DND-41 (cell line): ENCODE data around the gene STAT5B.

Experiments
- EZH2 ChIP-seq: IDR thresholded peaks from 3 replicates; pipeline ENCODE4 v1.6.1; 2012; ENCODE audit warnings: borderline replicate concordance, low read depth, mild to moderate bottlenecking, moderate library complexity, low read length, inconsistent platforms; ENCODE audit not compliant: severe bottlenecking
- TF ChIP-seq, protein P1 (sequence below): IDR thresholded peaks from 2 replicates; pipeline ENCODE4 v1.5.1; 2012; ENCODE audit warnings: borderline replicate concordance, low read length, moderate library complexity, mild to moderate bottlenecking; ENCODE audit not compliant: poor library complexity, severe bottlenecking; ENCODE audit errors: extremely low read depth

- TF ChIP-seq, protein P1, sequence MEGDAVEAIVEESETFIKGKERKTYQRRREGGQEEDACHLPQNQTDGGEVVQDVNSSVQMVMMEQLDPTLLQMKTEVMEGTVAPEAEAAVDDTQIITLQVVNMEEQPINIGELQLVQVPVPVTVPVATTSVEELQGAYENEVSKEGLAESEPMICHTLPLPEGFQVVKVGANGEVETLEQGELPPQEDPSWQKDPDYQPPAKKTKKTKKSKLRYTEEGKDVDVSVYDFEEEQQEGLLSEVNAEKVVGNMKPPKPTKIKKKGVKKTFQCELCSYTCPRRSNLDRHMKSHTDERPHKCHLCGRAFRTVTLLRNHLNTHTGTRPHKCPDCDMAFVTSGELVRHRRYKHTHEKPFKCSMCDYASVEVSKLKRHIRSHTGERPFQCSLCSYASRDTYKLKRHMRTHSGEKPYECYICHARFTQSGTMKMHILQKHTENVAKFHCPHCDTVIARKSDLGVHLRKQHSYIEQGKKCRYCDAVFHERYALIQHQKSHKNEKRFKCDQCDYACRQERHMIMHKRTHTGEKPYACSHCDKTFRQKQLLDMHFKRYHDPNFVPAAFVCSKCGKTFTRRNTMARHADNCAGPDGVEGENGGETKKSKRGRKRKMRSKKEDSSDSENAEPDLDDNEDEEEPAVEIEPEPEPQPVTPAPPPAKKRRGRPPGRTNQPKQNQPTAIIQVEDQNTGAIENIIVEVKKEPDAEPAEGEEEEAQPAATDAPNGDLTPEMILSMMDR: no peak
- no peak for TF ChIP-seq EZH2
Observed at GRCh38 chr17:42182927-42183734, 93.1 kb downstream of the STAT5B start.
